ENCODE results near the gene CHAMP1. TPM values are rescaled to one million over a fixed set of nuclear protein-coding genes. Genes with fewer than 3 reads are reported as not detected.

Gene CHAMP1
- total and polyA plus RNA-seq, 2 of the 13 experiments (the other 11 are each of a cell fraction or from before 2014, with no cell fraction given): 8.4 to 9.7 TPM

GRCh38 chr13:114282041-114282670 lies 32.1 kb upstream of the CHAMP1 start (continued):
- TF ChIP-seq HNF1B (CRISPR knock-in tag; IDR thresholded peaks at IDR 0.05) (peak; percentile 9; the same call in 1 of the 2 replicates), MYC (CRISPR knock-in tag; IDR thresholded peaks at IDR 0.05; ENCODE audit: borderline replicate concordance) (0 out of 2 replicates have a peak, but pooled peaks have one; percentile 47), SPEN (CRISPR knock-in tag; IDR thresholded peaks at IDR 0.05; ENCODE audit: low read depth) (0 out of 2 replicates have a peak, but pooled peaks have one; percentile 5), ZNF687 (CRISPR knock-in tag; IDR thresholded peaks at IDR 0.05) (peak; percentile 44; the same call in 1 of the 2 replicates), ZBTB7B (CRISPR knock-in tag; IDR thresholded peaks at IDR 0.05) (no peak), ZNF232 (CRISPR knock-in tag; IDR thresholded peaks at IDR 0.05; ENCODE audit: borderline replicate concordance) (no peak)
